ACC112 (cell line): Measurements from ENCODE around the gene BBS9.
A peak's percentile ranks its signal among the peaks of the same experiment; 100 is the strongest.

ENCODE experiments used
- H2AFZ ChIP-seq: fragments of 200-600 bp; sonication (generic); one replicate; pipeline ENCODE4 v1.6.0; 2017; ENCODE audit warnings: antibody characterized with exemption, low read length; ENCODE audit not compliant: unreplicated experiment
- H3K27ac ChIP-seq: fragments of 200-600 bp; sonication (generic); 2 replicates; pipeline ENCODE4 v1.5.1; 2014; ENCODE audit warnings: low read depth, mild to moderate bottlenecking, antibody characterized with exemption, low read length, moderate library complexity
- H3K27me3 ChIP-seq: fragments of 200-600 bp; sonication (generic); 2 replicates; pipeline ENCODE4 v1.6.1; 2014; ENCODE audit warnings: mild to moderate bottlenecking, antibody characterized with exemption, low read length, moderate library complexity, mixed read lengths; ENCODE audit not compliant: insufficient read depth
- H3K36me3 ChIP-seq: fragments of 200-600 bp; sonication (generic); 2 replicates; pipeline ENCODE4 v1.6.1; 2016; ENCODE audit warnings: mild to moderate bottlenecking, antibody characterized with exemption, low read length, moderate library complexity, mixed read lengths; ENCODE audit not compliant: insufficient read depth
- H3K4me1 ChIP-seq: fragments of 200-600 bp; sonication (generic); one replicate; pipeline ENCODE4 v1.6.1; 2016; ENCODE audit warnings: low read length, mixed read lengths; ENCODE audit not compliant: insufficient read depth, unreplicated experiment, control insufficient read depth
- H3K4me3 ChIP-seq: fragments of 200-600 bp; sonication (generic); 2 replicates; pipeline ENCODE4 v1.5.1; 2014; ENCODE audit warnings: mild to moderate bottlenecking, low read depth, low read length
- H3K79me2 ChIP-seq: fragments of 200-600 bp; sonication (generic); one replicate; pipeline ENCODE4 v1.6.0; 2016; ENCODE audit warnings: low read length; ENCODE audit not compliant: control insufficient read depth, unreplicated experiment, insufficient read depth

Gene BBS9

GRCh38 chr7:33128631-33128989, 754 bp upstream of the BBS9 start:
- Histone ChIP-seq H3K4me3 (peak overlapping the region; percentile 85), H3K4me1 (no peaks in the 10 kb centered on the region), H3K36me3 (no peaks in the 10 kb centered on the region; the same call in 1 of the 2 replicates), H3K27ac (no peak overlapping the region), H3K79me2 (peaks cover 3% of the 10 kb centered on the region), H2AFZ (peak overlapping the region; percentile 87), H3K27me3 (no peaks in the 10 kb centered on the region)

GRCh38 chr7:33129806-33130153, 416 bp downstream of the BBS9 start:
- no peaks in the 10 kb centered on the region for H3K27me3 ChIP-seq
- peak overlapping the region; percentile 88 for H2AFZ ChIP-seq
- peaks cover 3% of the 10 kb centered on the region for H3K79me2 ChIP-seq
- peak overlapping the region; percentile 85 for H3K4me3 ChIP-seq
- 0 out of 2 replicates have a peak overlapping the region, but pooled peaks have one; percentile 8 for H3K27ac ChIP-seq
- no peaks in the 10 kb centered on the region for H3K4me1 ChIP-seq
- no peaks in the 10 kb centered on the region; the same call in 1 of the 2 replicates for H3K36me3 ChIP-seq

GRCh38 chr7:33130184-33130583, 820 bp downstream of the BBS9 start:
- Histone ChIP-seq H3K79me2 (peaks cover 3% of the 10 kb centered on the region), H3K36me3 (peaks cover under 1% of the 10 kb centered on the region; the same call in 1 of the 2 replicates), H3K27ac (0 out of 2 replicates have a peak overlapping the region, but pooled peaks have one; percentile 8), H3K4me3 (peak overlapping the region; percentile 85), H3K27me3 (no peaks in the 10 kb centered on the region), H2AFZ (peak overlapping the region; percentile 88), H3K4me1 (no peaks in the 10 kb centered on the region)

GRCh38 chr7:33137103-33137502, 7.7 kb downstream of the BBS9 start:
- H3K27me3 ChIP-seq: no peaks in the 10 kb centered on the region
- H3K4me1 ChIP-seq: no peaks in the 10 kb centered on the region
- no peaks in the 10 kb centered on the region for H3K79me2 ChIP-seq
- H3K36me3 ChIP-seq: peaks cover 3% of the 10 kb centered on the region; the same call in 1 of the 2 replicates
- no peak overlapping the region for H2AFZ ChIP-seq
- no peak overlapping the region for H3K4me3 ChIP-seq
- no peak overlapping the region for H3K27ac ChIP-seq

- Histone ChIP-seq H3K27ac (no peak overlapping the region), H3K4me1 (peaks cover 5% of the 10 kb centered on the region), H3K27me3 (no peaks in the 10 kb centered on the region), H3K36me3 (no peaks in the 10 kb centered on the region), H2AFZ (no peak overlapping the region), H3K79me2 (no peaks in the 10 kb centered on the region), H3K4me3 (no peak overlapping the region)
Observed at GRCh38 chr7:33142585-33142984, 13.2 kb downstream of the BBS9 start.

GRCh38 chr7:33143996-33144718, 14.8 kb downstream of the BBS9 start:
- Histone ChIP-seq H3K36me3 (no peaks in the 10 kb centered on the region), H3K27me3 (no peaks in the 10 kb centered on the region), H3K79me2 (no peaks in the 10 kb centered on the region), H3K4me3 (no peak overlapping the region), H3K27ac (no peak overlapping the region), H2AFZ (no peak overlapping the region), H3K4me1 (peaks cover 5% of the 10 kb centered on the region)

- Histone ChIP-seq H3K79me2 (no peaks in the 10 kb centered on the region), H3K36me3 (no peaks in the 10 kb centered on the region), H2AFZ (no peak overlapping the region), H3K4me3 (no peak overlapping the region), H3K4me1 (peaks cover 5% of the 10 kb centered on the region), H3K27me3 (no peaks in the 10 kb centered on the region), H3K27ac (no peak overlapping the region)
Observed at GRCh38 chr7:33145156-33145555, 15.8 kb downstream of the BBS9 start.

GRCh38 chr7:33152087-33152486, 22.7 kb downstream of the BBS9 start:
- H3K4me1 ChIP-seq: peaks cover 23% of the 10 kb centered on the region
- H3K36me3 ChIP-seq: no peaks in the 10 kb centered on the region
- H3K4me3 ChIP-seq: no peak overlapping the region
- H3K27me3 ChIP-seq: no peaks in the 10 kb centered on the region
- no peaks in the 10 kb centered on the region for H3K79me2 ChIP-seq
- no peak overlapping the region for H3K27ac ChIP-seq
- H2AFZ ChIP-seq: no peak overlapping the region

- peak overlapping the region; percentile 88 for H3K27ac ChIP-seq
- peak overlapping the region; percentile 9; the same call in 1 of the 2 replicates for H3K4me3 ChIP-seq
- no peaks in the 10 kb centered on the region for H3K36me3 ChIP-seq
- H3K79me2 ChIP-seq: no peaks in the 10 kb centered on the region
- H2AFZ ChIP-seq: no peak overlapping the region
- no peaks in the 10 kb centered on the region for H3K27me3 ChIP-seq
- H3K4me1 ChIP-seq: peaks cover 44% of the 10 kb centered on the region
Observed at GRCh38 chr7:33155811-33156210, 26.4 kb downstream of the BBS9 start.

GRCh38 chr7:33156441-33156840, 27.1 kb downstream of the BBS9 start:
- Histone ChIP-seq H2AFZ (peak overlapping the region; percentile 79), H3K27ac (peak overlapping the region; percentile 88), H3K27me3 (no peaks in the 10 kb centered on the region), H3K36me3 (no peaks in the 10 kb centered on the region), H3K4me1 (peaks cover 44% of the 10 kb centered on the region), H3K4me3 (peak overlapping the region; percentile 55), H3K79me2 (no peaks in the 10 kb centered on the region)

- peak overlapping the region; percentile 88 for H3K27ac ChIP-seq
- H3K36me3 ChIP-seq: no peaks in the 10 kb centered on the region
- peak overlapping the region; percentile 55 for H3K4me3 ChIP-seq
- H3K27me3 ChIP-seq: no peaks in the 10 kb centered on the region
- H3K79me2 ChIP-seq: no peaks in the 10 kb centered on the region
- H3K4me1 ChIP-seq: peaks cover 44% of the 10 kb centered on the region
- peak overlapping the region; percentile 79 for H2AFZ ChIP-seq
Observed at GRCh38 chr7:33157311-33157710, 27.9 kb downstream of the BBS9 start.
